ENCODE results near the gene CENPP. TPM values are rescaled to one million over a fixed set of nuclear protein-coding genes. Genes with fewer than 3 reads are reported as not detected.
"Not testable (repeated sequence)": the region's sequence is repeated elsewhere in the genome, so short reads cannot be mapped to it uniquely, and the experiment has no call there.

CENPP gene
- total RNA-seq, 1 donor from 2014 or later, result 4.4 TPM

- no peak overlapping the region for H3K4me3 ChIP-seq (ENCODE audit: low read depth, low read length)
- no peak for DNase-seq (ENCODE audit: low read depth)
- no peak for TF ChIP-seq CTCF (conservative IDR thresholded peaks at IDR 0.05; ENCODE audit: low read depth, low read length)
These were observed 290.9 kb downstream of the CENPP start for GRCh38 chr9:92616655-92617111.

GRCh38 chr9:92617195-92617813 is 291.6 kb downstream of the CENPP start:
- H3K4me3 ChIP-seq (ENCODE audit: low read depth, low read length), result no peak overlapping the region
- DNase-seq (ENCODE audit: low read depth), result no peak
- no peak for TF ChIP-seq CTCF (conservative IDR thresholded peaks at IDR 0.05; ENCODE audit: low read depth, low read length)

- DNase-seq (ENCODE audit: low read depth), result no peak
- no peak for TF ChIP-seq CTCF (conservative IDR thresholded peaks at IDR 0.05; ENCODE audit: low read depth, low read length)
- no peak overlapping the region for H3K4me3 ChIP-seq (ENCODE audit: low read depth, low read length)
These were observed 292.3 kb downstream of the CENPP start for GRCh38 chr9:92617951-92618510.

- DNase-seq (ENCODE audit: low read depth), result no peak
- no peak overlapping the region for H3K4me3 ChIP-seq (ENCODE audit: low read depth, low read length)
- no peak for TF ChIP-seq CTCF (conservative IDR thresholded peaks at IDR 0.05; ENCODE audit: low read depth, low read length)
These were observed 293.0 kb downstream of the CENPP start for GRCh38 chr9:92618633-92619225.

GRCh38 chr9:92619601-92620300 is 294.0 kb downstream of the CENPP start:
- H3K4me3 ChIP-seq (ENCODE audit: low read depth, low read length), result no peak overlapping the region
- TF ChIP-seq CTCF (conservative IDR thresholded peaks at IDR 0.05; ENCODE audit: low read depth, low read length), result no peak
- DNase-seq (ENCODE audit: low read depth), result no peak

- no peak for TF ChIP-seq CTCF (conservative IDR thresholded peaks at IDR 0.05; ENCODE audit: low read depth, low read length)
- no peak for DNase-seq (ENCODE audit: low read depth)
- H3K4me3 ChIP-seq (ENCODE audit: low read depth, low read length), result no peak overlapping the region
These were observed 295.1 kb downstream of the CENPP start for GRCh38 chr9:92620845-92621244.

- not testable (repeated sequence) for DNase-seq (ENCODE audit: low read depth); H3K4me3 ChIP-seq (ENCODE audit: low read depth, low read length)
These were observed 298.2 kb downstream of the CENPP start for GRCh38 chr9:92623936-92624335.

Data from epithelial cell of proximal tubule (primary cell).